ENCODE data around the gene ITPRIPL1. TPM values are rescaled to one million over a fixed set of nuclear protein-coding genes. Genes with fewer than 3 reads are reported as not detected.
"Not testable (repeated sequence)": the region's sequence is repeated elsewhere in the genome, so short reads cannot be mapped to it uniquely, and the experiment has no call there.

ITPRIPL1 gene
- 4.4 TPM for total RNA-seq
- polyA plus RNA-seq (ENCODE audit: insufficient read depth in 1 of 8, insufficient read length in 8 of 8, low replicate concordance in 1 of 8) = 1 to 10 TPM; 2.5 to 5.3 (median 3.9) TPM
- long read RNA-seq, donor 1, full-length matches to known transcripts = 6 of 6 reads
- long read RNA-seq, donor 1, partial matches to known transcripts = 0 of 6 reads
- long read RNA-seq, donor 1, other reads (novel, unspliced or antisense) = 0 of 6 reads
- long read RNA-seq, donor 2 = 0 reads
- long read RNA-seq, donor 3, full-length matches to known transcripts = 5 of 5 reads
- long read RNA-seq, donor 3, partial matches to known transcripts = 0 of 5 reads
- long read RNA-seq, donor 3, other reads (novel, unspliced or antisense) = 0 of 5 reads
- long read RNA-seq, donor 4, full-length matches to known transcripts = 4 of 4 reads
- long read RNA-seq, donor 4, partial matches to known transcripts = 0 of 4 reads
- long read RNA-seq, donor 4, other reads (novel, unspliced or antisense) = 0 of 4 reads
- long read RNA-seq, donor 5, full-length matches to known transcripts = 13 of 13 reads
- long read RNA-seq, donor 5, partial matches to known transcripts = 0 of 13 reads
- long read RNA-seq, donor 5, other reads (novel, unspliced or antisense) = 0 of 13 reads
- long read RNA-seq, donor 6, full-length matches to known transcripts = 9 of 9 reads
- long read RNA-seq, donor 6, partial matches to known transcripts = 0 of 9 reads
- long read RNA-seq, donor 6, other reads (novel, unspliced or antisense) = 0 of 9 reads
- long read RNA-seq, donor 7, full-length matches to known transcripts = 3 of 3 reads
- long read RNA-seq, donor 7, partial matches to known transcripts = 0 of 3 reads
- long read RNA-seq, donor 7, other reads (novel, unspliced or antisense) = 0 of 3 reads
- long read RNA-seq, donor 8, full-length matches to known transcripts = 5 of 5 reads
- long read RNA-seq, donor 8, partial matches to known transcripts = 0 of 5 reads
- long read RNA-seq, donor 8, other reads (novel, unspliced or antisense) = 0 of 5 reads
- long read RNA-seq, donor 9, full-length matches to known transcripts = 4 of 4 reads
- long read RNA-seq, donor 9, partial matches to known transcripts = 0 of 4 reads
- long read RNA-seq, donor 9, other reads (novel, unspliced or antisense) = 0 of 4 reads
- long read RNA-seq, donor 10, full-length matches to known transcripts = 5 of 5 reads
- long read RNA-seq, donor 10, partial matches to known transcripts = 0 of 5 reads
- long read RNA-seq, donor 10, other reads (novel, unspliced or antisense) = 0 of 5 reads
- long read RNA-seq, donor 11, full-length matches to known transcripts = 6 of 6 reads
- long read RNA-seq, donor 11, partial matches to known transcripts = 0 of 6 reads
- long read RNA-seq, donor 11, other reads (novel, unspliced or antisense) = 0 of 6 reads

DNA sequence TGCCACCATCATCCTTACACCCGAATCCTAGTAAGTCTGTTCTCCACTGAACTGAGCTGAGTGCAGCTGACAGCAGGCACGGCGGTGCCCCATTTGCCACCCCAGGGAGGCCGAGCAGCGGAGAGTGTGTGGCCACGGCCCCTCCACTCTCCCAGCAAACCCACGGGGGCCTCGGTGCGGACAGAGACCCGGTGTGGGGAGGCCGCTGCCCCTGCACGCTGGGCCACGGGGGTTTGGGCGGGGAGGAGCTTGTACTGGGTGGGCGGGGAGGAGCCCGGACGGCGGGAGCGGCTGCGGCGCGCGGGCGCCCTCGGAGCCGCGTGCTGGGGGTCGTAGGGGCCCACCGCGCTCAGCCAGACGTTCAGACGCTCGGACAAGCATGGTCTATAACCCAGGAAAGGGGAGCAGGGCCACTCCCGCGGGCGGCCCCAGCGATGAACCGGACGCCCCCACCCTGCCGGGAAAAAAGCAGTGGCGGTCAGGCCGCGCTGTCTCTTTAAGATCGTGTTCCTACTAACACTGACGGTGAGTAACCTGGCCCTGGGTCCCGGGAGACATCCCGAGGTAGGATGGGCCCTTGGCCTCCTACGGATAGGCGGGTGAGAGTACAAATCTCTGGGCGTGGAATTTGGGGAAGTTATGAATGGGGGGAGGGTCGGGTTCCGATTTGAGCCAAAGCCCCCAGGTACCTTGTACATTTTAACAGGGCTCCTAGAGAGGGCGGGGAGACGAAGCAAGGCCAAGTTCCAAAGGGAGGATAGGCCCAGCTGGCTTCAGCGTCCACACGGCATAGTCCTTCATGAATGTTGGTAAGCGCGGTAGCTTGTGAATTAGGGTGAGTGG lies at the start of gene ITPRIPL1:
Gene ITPRIPL1, plus strand, starts transcription at position 277 of the 843 bp plus-strand sequence. Its CDS starts 523 bp downstream, at position 800.
- H3K4me3 ChIP-seq (ENCODE audit: low read length) = peak within 1 kb of the TSS; percentile 70
- H3K9me3 ChIP-seq (replicated peaks; ENCODE audit: control insufficient read depth, low read depth, low read length) = no peaks in the 10 kb centered on the region
- peaks cover 28% of the 10 kb centered on the region for H3K27me3 ChIP-seq (ENCODE audit: control insufficient read depth, insufficient read depth, low read length)
- DNase-seq = peak; percentile 33
- WGBS (ENCODE audit: insufficient coverage) = 2% methylated on average over 57 of the region's 58 CpGs
- no peak within 1 kb of the TSS for H3K27ac ChIP-seq (ENCODE audit: low read length)
- H3K36me3 ChIP-seq (ENCODE audit: control insufficient read depth, insufficient read depth, low read length) = peaks cover 8% of the 10 kb centered on the region
- peaks cover 28% of the 10 kb centered on the region for H3K4me1 ChIP-seq (ENCODE audit: control insufficient read depth, insufficient read depth, low read length)

- no peak for DNase-seq
- WGBS (ENCODE audit: insufficient coverage) = 93% methylated on average over 16 of the region's 21 CpGs
- Histone ChIP-seq H3K4me1 (ENCODE audit: control insufficient read depth, insufficient read depth, low read length) (no peaks in the 10 kb centered on the region), H3K36me3 (ENCODE audit: control insufficient read depth, insufficient read depth, low read length) (peaks cover 74% of the 10 kb centered on the region), H3K27me3 (ENCODE audit: control insufficient read depth, insufficient read depth, low read length) (no peaks in the 10 kb centered on the region), H3K4me3 (ENCODE audit: low read length) (no peak overlapping the region), H3K27ac (ENCODE audit: low read length) (no peak overlapping the region), H3K9me3 (replicated peaks; ENCODE audit: control insufficient read depth, low read depth, low read length) (no peaks in the 10 kb centered on the region)
These were observed 48.2 kb upstream of the ITPRIPL1 start for GRCh38 chr2:96276787-96277499.

DNA sequence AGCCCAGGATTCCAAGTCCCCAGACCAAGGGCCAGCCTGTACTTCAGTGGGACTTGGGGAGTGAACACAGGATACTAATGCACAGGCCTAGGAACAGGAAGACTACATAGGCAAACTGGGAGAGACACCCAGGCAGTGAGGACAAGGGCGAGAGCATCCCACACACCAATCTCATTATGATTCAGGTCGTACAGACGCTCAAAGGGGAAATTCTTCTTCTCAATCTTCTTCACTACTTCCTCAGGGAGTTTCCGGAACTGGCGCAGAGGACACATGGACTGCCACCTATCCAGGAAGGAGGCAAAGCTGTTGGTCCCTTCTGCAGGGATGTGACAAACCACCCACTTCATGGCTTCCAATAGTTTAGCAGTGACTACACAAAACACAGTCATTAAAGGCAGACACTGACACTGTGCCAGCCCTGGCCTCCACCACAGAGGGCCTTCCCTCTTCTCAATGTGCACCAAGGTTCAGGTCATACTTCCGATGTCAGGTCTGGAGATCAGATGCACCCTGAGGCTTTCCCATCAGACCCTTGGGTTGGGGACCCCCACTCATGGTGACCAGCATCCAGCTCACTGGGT lies 37.8 kb upstream of the ITPRIPL1 start:
- WGBS (ENCODE audit: insufficient coverage) = 88% methylated on average over 6 of the region's 6 CpGs
- Histone ChIP-seq H3K9me3 (replicated peaks; ENCODE audit: control insufficient read depth, low read depth, low read length) (no peaks in the 10 kb centered on the region), H3K4me3 (ENCODE audit: low read length) (no peak overlapping the region), H3K4me1 (ENCODE audit: control insufficient read depth, insufficient read depth, low read length) (no peaks in the 10 kb centered on the region), H3K27me3 (ENCODE audit: control insufficient read depth, insufficient read depth, low read length) (no peaks in the 10 kb centered on the region), H3K36me3 (ENCODE audit: control insufficient read depth, insufficient read depth, low read length) (peaks cover 96% of the 10 kb centered on the region), H3K27ac (ENCODE audit: low read length) (no peak overlapping the region)
- DNase-seq = no peak

- no peak overlapping the region for H3K27ac ChIP-seq (ENCODE audit: low read length)
- peaks cover 92% of the 10 kb centered on the region for H3K36me3 ChIP-seq (ENCODE audit: control insufficient read depth, insufficient read depth, low read length)
- H3K4me1 ChIP-seq (ENCODE audit: control insufficient read depth, insufficient read depth, low read length) = no peaks in the 10 kb centered on the region
- no peak for DNase-seq
- H3K9me3 ChIP-seq (replicated peaks; ENCODE audit: control insufficient read depth, low read depth, low read length) = no peaks in the 10 kb centered on the region
- no peaks in the 10 kb centered on the region for H3K27me3 ChIP-seq (ENCODE audit: control insufficient read depth, insufficient read depth, low read length)
- H3K4me3 ChIP-seq (ENCODE audit: low read length) = no peak overlapping the region
- WGBS (ENCODE audit: insufficient coverage) = 100% methylated on average over 3 of the region's 5 CpGs
These were observed 33.4 kb upstream of the ITPRIPL1 start for GRCh38 chr2:96291751-96292150.

- H3K27me3 ChIP-seq (ENCODE audit: control insufficient read depth, insufficient read depth, low read length); H3K4me1 ChIP-seq (ENCODE audit: control insufficient read depth, insufficient read depth, low read length); H3K9me3 ChIP-seq (replicated peaks; ENCODE audit: control insufficient read depth, low read depth, low read length); DNase-seq; H3K27ac ChIP-seq (ENCODE audit: low read length); H3K4me3 ChIP-seq (ENCODE audit: low read length): not testable (repeated sequence)
- peaks cover 91% of the 10 kb centered on the region for H3K36me3 ChIP-seq (ENCODE audit: control insufficient read depth, insufficient read depth, low read length)
- WGBS (ENCODE audit: insufficient coverage) = 95% methylated on average over 6 of the region's 8 CpGs
These were observed 30.8 kb upstream of the ITPRIPL1 start for GRCh38 chr2:96294271-96294670.

DNA sequence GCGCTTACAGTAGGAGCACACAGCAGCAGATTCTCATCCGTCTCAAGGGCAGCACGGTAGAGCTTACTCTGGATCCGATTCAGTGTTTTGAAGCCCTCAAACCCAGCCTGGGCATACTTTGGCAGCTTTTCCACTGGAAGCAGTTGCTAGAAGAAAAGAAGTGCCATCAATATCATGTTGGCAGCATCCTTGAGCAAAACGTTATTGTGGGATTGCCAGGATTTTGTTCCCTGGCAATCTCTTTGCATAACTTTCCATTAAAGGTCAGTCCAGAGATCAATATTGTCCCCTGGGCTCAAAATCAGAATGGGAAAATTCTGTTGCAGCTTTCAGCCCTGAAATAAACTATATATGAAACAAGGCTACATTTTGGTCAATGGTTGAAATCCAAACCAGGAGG lies 28.2 kb upstream of the ITPRIPL1 start:
- no peak overlapping the region for H3K27ac ChIP-seq (ENCODE audit: low read length)
- WGBS (ENCODE audit: insufficient coverage) = 93% methylated on average over 5 of the region's 5 CpGs
- no peaks in the 10 kb centered on the region for H3K27me3 ChIP-seq (ENCODE audit: control insufficient read depth, insufficient read depth, low read length)
- no peak overlapping the region for H3K4me3 ChIP-seq (ENCODE audit: low read length)
- peaks cover 89% of the 10 kb centered on the region for H3K36me3 ChIP-seq (ENCODE audit: control insufficient read depth, insufficient read depth, low read length)
- H3K9me3 ChIP-seq (replicated peaks; ENCODE audit: control insufficient read depth, low read depth, low read length) = no peaks in the 10 kb centered on the region
- no peaks in the 10 kb centered on the region for H3K4me1 ChIP-seq (ENCODE audit: control insufficient read depth, insufficient read depth, low read length)
- DNase-seq = no peak

DNA sequence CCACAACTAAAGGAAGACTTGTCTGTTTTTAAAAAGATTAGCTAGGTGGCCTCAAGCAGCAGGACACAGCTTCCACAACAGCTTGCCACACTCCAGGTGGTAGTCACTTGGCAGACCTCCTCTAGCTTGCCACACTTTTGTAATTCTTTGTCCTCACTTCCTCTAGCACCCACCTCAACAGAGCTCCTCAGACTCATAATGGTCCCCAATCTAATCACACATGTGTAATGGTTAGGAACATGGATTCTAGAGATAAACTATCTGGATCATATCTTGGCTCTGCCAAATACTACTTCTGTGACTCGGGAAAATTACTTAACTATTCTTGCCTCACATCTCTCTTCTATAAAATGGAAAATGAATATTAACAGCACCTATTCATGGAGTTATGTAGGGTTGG lies 23.3 kb upstream of the ITPRIPL1 start:
- no peak for DNase-seq
- H3K9me3 ChIP-seq (replicated peaks; ENCODE audit: control insufficient read depth, low read depth, low read length) = no peaks in the 10 kb centered on the region
- no peak overlapping the region for H3K4me3 ChIP-seq (ENCODE audit: low read length)
- peaks cover 66% of the 10 kb centered on the region for H3K36me3 ChIP-seq (ENCODE audit: control insufficient read depth, insufficient read depth, low read length)
- WGBS (ENCODE audit: insufficient coverage) = no CpG with 5 or more reads among the region's 1 CpG
- no peaks in the 10 kb centered on the region for H3K27me3 ChIP-seq (ENCODE audit: control insufficient read depth, insufficient read depth, low read length)
- no peak overlapping the region for H3K27ac ChIP-seq (ENCODE audit: low read length)
- peaks cover 13% of the 10 kb centered on the region for H3K4me1 ChIP-seq (ENCODE audit: control insufficient read depth, insufficient read depth, low read length)

- peaks cover 13% of the 10 kb centered on the region for H3K4me1 ChIP-seq (ENCODE audit: control insufficient read depth, insufficient read depth, low read length)
- peak overlapping the region; percentile 89 for H3K4me3 ChIP-seq (ENCODE audit: low read length)
- H3K9me3 ChIP-seq (replicated peaks; ENCODE audit: control insufficient read depth, low read depth, low read length) = no peaks in the 10 kb centered on the region
- no peaks in the 10 kb centered on the region for H3K27me3 ChIP-seq (ENCODE audit: control insufficient read depth, insufficient read depth, low read length)
- no peak overlapping the region for H3K27ac ChIP-seq (ENCODE audit: low read length)
- peaks cover 39% of the 10 kb centered on the region for H3K36me3 ChIP-seq (ENCODE audit: control insufficient read depth, insufficient read depth, low read length)
- 66% methylated on average over 6 of the region's 11 CpGs for WGBS (ENCODE audit: insufficient coverage)
- no peak for DNase-seq
These were observed 20.5 kb upstream of the ITPRIPL1 start for GRCh38 chr2:96304606-96305005.

All from muscle of leg (tissue), 16 donors.